Posterior cingulate gyrus (tissue), 11 donors: ENCODE results near the gene GDPD4.

Source experiments
- DNase-seq, 10 donors: peaks; one replicate each; pipeline versions ENCODE4 v3.0.0 to v3.0.0-alpha.2; 2020 to 2021; ENCODE audit warnings: mixed read lengths in 3 of 10
- intact Hi-C: fragments of 100-400 bp; cut with DNase I; formaldehyde crosslinking; loops from one replicate; pipeline ENCODE4 v1.15.1; 2023

Gene GDPD4

DNA sequence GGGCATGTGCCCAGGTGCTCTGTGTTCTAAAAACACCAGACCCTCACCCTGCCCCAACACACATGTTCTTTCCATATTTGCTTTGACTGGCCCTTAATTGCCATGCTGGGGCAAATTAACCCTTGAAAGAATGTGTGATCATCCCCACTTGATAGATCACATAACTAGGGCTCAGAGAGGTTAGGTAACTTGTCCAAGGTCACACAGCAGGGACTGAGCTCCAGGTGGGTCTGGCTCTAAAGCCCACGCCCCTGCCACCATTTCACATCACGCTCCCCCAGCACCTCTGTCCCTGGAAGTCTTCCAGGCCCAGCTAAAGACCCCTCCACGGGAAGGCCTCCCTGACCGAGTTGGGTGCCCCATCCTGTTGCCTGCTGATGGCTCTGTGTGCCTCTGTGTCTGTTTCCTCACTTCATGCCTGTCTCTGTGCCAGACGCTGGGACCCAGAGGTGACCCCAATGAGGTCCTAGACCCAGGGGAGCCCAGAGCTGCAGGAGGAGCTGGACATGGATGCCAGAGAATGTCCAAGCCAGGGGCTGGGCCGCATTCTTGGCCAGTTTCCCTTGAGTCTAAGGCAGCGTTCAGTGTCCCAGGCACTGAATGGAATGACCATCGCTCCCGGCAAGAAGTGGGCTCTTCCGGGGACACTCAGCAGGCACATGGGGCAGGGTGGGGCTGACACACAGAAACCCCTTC lies 93.7 kb downstream of the GDPD4 start:
- DNase-seq, result peak in 1 of 10 donors; percentile 45
- intact Hi-C loops, result no loop called here

DNA sequence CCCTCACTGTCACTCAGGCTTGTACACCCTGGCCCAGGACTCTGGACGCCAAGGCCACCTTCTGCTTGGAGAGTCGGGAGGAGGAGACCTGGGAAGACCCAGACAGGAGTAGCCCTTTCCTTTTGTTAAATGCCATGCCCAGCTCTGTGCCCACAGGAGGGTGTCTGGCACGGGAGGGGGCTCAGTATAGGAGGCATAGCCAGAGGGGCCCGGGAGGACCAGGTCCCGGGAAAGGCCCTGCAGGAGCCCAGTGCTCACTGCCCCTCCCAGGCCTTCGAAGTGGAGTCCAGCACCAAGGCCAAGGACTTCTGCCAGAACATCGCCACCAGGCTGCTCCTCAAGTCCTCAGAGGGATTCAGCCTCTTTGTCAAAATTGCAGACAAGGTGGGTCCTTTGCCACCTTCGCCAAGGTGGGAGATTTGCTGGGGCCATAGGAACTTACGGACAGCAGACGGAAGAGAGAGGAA lies 94.4 kb downstream of the GDPD4 start:
- peak in 1 of 10 donors; percentile 62 for DNase-seq
- intact Hi-C loops, result no loop called here

DNA sequence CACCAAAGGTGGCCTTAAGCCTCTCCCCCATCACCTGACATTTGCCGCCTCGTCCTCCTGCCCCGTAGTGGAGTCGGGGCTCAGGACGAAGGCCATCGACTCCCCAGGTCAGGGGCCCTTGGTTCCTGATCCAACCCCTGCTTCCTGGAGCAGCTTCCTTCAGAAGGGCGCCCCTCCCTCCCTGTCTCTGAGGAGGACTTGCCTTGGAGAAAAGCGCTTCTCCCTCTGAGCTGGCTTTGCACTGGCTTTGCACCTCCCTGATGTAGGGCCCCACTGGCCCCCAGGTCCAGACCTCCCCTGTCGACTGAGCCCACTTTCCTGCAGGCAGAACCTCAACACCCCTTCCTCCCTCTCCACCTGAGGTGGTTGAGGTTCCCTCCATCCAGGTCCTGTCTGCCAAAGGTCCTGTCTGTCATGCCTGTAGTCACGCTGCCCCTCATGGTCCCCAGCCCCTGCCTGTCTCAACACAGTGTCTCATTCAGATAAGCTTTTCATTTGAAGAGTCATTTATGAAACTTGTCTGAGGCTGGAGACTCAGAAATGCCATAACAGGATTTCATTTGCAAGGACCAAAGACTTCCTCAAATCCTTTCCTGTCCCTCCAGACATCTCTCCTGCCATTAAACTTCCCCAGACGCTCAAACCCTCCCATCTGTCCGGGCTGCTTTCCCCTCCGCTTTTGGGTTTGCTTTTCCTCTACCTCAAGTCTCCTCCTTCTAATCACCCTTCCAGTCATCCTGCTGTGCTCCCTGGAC lies 95.0 kb downstream of the GDPD4 start:
- intact Hi-C loops, result no loop called here
- no peak for DNase-seq

DNA sequence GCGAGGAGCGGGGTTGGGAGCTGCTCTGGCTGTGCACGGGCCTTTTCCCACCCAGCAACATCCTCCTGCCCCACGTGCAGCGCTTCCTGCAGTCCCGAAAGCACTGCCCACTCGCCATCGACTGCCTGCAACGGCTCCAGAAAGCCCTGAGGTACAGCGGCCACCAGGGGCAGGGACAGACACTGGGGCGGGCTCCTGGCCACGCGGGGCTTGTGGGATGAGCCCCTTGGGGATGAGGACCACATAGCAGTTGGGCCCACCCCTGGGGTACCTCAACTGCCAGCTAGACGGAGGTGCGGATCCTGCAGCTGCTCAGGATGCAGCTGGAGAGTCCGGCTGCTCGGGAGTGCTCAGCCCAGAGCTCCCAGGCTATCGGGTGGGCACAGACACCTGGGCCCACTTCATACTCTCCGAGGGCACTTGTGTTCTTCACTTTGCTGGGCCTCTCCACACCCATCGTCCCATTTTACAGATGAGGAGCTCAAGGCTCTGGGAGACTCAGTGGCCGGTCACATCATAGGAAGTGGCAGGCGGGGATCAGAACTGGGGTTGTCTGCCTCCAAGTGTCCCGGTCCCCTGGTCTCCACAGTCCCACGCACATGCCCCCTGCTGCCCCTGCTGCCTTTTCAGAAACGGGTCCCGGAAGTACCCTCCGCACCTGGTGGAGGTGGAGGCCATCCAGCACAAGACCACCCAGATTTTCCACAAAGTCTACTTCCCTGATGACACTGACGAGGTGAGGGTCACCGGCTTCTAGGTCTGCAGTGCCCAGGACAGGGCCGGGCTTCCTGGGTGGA lies 95.8 kb downstream of the GDPD4 start:
- intact Hi-C loops, result no loop called here
- peak in 2 of 10 donors; percentile 73 to 75 for DNase-seq

DNA sequence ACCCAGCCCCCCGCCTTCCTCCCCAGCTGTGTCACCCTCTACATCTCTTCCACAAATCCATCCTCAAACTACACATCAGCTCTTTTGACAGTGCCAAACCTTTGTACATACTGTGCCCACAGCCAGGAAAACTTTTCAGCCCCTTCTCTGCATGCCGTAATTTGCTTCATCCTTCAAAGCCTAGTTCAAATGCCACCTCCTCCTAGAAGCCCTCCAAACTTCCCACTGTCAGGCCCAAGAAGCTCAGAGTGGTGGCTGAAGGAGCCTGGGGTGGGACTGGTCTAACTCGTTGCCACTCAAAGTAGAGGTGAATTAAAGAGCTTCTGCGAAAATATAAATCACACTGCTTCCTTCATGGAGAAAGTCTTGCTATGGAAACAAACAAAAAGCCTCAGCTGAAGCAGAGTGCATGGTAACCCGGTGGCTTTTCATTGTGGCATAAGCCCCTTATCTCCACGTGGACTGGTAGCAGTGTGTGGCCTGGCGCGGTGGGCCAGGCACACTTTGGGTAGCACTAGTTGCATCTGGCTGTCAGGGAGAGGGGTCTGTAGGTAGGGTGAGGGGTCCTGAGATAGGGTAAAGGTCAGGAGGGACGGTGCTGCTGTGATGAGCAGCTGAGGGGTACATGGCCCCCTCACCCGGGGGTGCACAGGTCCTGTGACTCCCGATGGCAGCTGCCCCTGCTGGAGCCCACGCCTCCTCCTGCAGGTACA lies 96.6 kb downstream of the GDPD4 start:
- intact Hi-C loops, result no loop called here
- DNase-seq, result peak in 2 of 10 donors; percentile 55 to 67

DNA sequence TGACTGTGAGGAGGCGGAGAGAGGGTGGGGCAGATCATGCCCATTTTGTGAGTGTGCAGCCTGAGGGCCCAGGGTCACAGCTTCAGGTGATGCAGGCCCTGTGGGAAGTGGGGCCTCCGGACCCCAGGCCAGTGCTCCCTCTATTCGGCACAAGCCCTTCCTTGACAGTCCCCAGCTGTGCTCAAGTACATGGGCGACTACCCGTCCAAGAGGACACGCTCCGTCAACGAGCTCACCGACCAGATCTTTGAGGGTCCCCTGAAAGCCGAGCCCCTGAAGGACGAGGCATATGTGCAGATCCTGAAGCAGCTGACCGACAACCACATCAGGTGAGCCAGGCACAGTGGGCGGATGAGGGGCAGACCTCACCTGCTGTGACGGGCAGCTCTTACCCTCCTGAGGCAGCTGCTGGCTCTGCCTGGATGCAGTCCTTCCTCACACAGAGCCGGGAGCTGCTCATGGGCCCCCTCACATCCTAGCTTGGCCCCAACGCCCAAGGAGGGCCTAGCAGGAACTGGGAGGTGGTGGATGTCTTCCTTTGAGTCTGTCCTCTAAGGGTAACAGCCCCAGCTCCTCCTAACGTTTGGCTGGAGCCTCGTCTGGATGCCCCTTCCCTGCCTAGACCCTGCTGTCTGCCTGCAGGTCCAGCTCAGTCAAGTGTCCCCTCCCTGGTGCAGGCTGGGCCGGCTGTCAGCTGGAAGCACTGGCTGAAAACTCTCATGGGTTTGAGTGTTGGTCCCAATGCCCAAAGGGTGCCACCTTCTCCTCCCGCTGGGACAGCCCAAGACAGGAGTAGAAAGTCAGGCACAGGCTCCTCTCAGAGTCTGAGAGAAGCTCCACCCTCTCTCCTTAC lies 97.4 kb downstream of the GDPD4 start:
- peak in 3 of 10 donors; percentile 6 to 78 (median 71) for DNase-seq
- intact Hi-C loops, result no loop called here

DNA sequence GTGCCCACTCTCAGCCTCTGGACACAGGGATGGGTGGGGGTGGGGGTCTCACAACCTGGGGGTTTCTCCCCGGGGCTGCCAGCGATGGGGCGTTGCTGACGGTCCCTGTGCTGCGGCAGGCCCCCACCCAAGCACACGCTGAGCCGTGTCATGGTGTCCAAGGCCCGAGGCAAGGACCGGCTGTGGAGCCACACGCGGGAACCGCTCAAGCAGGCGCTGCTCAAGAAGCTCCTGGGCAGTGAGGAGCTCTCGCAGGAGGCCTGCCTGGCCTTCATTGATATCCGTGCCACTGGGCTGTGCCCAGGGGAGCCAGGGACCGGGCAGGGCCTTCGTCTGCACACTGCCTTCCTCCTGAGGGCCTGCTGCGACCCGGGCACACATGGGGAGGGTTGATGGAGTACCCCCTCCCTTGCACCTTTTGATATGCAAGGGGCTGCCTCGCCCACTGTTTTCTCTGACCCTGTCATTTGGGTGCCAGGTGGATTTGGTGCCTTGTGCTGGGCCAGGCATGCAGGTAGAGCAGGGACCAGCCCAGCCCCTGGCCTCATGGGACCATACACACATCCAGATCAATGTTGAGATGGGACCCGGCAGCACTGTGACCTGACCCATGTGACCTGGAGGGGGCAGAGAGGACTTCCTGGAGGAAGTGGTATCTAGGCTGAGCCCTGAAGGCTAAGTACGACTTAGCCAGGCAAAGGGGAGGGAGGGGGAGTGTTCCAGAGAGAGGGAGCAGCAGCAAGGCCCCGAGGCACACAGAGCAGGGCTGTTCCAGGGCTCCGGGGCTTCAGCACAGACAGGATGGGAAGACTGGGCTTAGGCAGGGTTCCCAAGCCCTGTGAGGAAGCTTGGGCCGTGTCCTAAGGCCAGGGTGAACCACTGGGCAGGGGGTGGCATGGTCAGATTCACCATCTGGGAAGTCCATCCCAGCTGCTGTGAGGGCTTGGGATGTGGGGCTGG lies 98.3 kb downstream of the GDPD4 start:
- intact Hi-C loops, result no loop called here
- DNase-seq, result peak in 3 of 10 donors; percentile 7 to 74 (median 66)

DNA sequence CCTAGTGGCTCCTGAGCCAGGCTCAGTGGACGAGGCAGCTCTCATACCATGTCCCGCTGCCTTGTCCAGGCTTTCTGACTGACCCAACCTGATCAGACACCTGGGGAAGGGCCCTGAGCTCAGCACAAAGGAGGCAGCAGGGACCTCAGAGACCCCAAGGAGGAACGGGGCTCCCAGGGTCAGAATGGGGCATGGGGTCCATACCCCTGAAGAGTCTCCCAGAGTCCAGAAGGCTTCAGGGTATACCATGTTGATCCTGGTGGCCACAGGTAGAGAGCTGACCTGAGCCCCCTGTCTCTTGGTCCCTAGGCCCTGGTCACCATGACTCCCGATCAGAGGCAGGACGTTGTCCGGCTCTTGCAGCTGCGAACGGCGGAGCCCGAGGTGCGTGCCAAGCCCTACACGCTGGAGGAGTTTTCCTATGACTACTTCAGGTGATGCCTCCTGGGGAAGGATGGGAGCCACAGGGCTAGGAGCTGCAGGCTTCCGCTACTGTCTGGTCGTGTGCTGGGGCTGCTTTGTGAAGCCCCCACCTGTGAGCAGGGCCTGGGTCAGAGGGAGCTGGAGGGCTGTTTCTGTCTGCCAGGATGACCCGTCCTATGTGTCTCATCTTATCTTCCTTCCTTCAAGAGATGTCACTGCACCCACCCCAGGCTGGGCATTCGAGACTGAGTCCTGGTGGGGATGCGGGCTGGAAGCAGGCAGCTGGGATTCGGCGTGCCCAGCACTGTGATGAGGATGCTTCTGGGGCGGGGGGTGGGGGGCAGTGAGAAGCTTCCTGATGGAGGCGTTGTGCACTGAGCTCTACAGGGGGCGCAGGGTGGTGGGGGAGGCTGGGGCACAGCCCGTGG lies 99.3 kb downstream of the GDPD4 start:
- intact Hi-C loops, result no loop called here
- peak in 3 of 10 donors; percentile 8 to 70 (median 56) for DNase-seq

DNA sequence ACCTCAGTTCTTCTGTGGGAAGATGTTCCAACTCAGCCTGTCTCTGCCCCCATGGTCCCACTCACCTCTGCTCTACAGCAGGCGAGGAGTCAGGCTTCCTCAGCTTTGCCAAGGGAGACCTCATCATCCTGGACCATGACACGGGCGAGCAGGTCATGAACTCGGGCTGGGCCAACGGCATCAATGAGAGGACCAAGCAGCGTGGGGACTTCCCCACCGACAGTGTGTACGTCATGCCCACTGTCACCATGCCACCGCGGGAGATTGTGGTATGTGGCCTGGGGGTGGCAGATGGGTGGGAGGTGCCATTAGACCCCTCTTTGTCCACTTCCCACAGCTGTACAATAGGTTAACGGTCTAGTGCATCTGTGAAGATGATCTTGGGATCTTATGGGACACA lies 100.1 kb downstream of the GDPD4 start:
- intact Hi-C loops, result no loop called here

DNA sequence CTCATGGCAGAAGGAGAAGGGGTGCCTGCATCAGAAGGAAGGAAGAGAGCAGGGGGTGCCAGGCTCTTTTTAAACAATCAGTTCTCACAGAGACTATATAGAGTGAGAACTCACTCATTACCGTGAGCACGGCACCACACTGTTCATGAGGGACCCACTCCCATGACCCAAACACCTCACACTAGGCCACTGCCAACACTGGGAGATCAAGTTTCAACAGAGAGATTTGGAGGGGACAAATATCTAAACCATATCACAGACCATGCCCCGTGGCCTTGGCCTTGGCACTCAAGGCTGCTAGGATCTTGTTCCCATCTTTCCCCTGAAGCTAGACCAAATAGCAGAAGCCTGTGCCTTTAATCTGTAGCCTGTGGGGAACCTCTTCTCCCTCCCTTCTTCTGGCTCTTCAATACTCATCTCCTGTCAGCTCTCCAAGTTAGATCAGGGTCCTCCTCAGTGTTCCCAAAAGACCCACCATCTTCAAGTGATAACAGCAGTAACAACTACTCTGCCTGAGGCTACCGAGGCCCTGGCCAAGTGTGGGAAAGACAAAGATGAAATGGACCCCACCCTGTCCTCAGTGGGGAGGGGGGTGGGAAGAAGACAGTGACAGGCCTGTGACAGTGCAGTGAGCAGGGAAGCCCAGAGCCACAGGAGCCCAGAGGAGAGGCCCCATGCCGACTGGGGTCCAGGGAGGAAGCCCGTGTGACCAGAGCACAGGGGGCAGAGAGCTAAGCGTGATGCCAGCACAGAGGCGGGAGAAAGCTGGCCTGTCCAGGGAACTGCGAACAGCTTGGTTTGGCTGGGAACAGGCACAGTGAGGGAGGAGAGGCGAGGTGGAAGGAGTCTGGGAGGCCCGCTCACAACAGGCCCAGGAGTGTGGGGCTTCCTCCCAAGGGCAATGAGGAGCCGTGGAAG lies 100.9 kb downstream of the GDPD4 start:
- peak in 4 of 10 donors; percentile 6 to 82 (median 64) for DNase-seq
- intact Hi-C loops, result no loop called here

More for the DNA sequence above, 100.1 kb downstream of the GDPD4 start:
- peak in 4 of 10 donors; percentile 12 to 63 (median 42) for DNase-seq

DNA sequence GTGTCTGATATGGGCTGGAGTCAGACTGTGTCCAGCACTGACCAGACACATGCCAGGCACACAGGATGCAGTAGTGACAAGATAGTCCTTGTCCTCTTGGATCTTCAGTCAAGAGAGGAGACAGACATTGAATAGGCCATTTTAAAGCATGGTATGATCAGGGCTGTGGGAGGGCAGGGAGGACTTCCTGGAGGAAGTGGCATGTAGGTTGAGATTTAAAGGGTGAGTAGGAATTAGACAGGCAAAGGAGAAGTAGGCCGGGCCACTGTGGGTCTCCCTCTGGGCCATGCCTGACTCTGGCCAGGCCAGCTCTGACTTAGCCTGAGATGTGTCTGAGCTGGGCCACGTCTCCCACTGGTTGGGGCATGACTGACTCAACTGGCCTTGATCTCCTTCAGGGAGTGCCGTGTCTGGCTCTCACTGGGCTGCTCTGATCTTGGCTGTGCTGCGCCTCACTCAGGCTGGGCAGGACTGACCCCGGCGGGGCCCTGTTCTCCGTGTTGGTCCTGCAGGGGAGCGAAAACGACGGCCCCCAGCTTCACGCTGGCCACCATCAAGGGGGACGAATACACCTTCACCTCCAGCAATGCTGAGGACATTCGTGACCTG lies 102.2 kb downstream of the GDPD4 start:
- intact Hi-C loops, result no loop called here
- peak in 5 of 10 donors; percentile 2 to 79 (median 47) for DNase-seq

DNA sequence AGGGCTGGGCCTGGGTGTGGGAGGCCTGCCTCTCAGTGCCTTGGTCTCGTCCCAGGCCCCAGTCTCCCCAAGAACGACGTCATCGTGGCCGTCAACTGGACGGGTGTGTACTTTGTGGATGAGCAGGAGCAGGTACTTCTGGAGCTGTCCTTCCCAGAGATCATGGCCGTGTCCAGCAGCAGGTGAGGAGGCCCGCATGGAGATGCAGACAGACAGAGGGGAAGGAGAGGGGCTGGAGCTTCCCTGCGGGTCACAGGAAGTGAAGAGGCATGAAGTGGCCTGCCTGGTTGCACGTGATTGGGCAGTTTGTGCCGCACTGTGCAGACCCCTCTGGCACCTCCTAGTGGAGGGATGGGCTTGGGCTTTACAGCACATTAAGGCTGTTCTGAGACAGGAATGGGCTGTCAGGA lies 103.0 kb downstream of the GDPD4 start:
- intact Hi-C loops, result no loop called here
- peak in 4 of 10 donors; percentile 6 to 52 (median 24) for DNase-seq

DNA sequence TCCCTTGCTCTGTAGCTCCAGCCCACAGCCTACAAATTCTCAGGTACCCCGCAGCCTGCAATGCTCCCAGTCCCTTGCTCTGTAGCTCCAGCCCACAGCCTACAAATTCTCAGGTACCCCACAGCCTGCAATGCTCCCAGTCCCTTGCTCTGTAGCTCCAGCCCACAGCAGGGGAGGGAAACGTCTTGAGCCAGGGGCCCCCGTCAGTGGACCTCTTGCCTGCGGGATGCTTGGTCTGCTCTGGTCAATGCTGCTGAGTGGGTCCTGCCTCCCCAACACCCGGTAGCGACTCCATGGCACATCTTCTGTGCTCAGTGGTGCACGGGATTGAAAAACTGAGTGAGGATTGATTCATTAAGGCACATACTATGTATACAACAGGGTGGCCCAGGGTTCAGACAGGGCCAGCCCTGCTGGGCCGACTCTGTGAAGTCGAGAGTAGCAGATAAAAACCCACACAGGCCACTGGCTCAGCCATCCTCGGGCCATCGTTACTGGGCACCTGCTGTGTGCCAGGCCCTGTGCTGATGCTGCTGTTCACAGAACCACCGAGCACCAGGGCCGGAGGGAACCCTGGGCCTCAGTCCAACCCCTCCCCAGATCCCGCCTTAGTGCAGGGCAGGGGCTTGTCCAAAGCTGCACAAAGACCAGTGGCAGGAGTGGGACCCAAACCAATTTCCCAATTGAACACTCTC lies 103.7 kb downstream of the GDPD4 start:
- peak in 5 of 10 donors; percentile 2 to 56 (median 49) for DNase-seq
- intact Hi-C loops, result loop anchor here (2.0 kb wide), 1 partner anchor 351 kb away; no protein-coding TSS in a partner anchor

DNA sequence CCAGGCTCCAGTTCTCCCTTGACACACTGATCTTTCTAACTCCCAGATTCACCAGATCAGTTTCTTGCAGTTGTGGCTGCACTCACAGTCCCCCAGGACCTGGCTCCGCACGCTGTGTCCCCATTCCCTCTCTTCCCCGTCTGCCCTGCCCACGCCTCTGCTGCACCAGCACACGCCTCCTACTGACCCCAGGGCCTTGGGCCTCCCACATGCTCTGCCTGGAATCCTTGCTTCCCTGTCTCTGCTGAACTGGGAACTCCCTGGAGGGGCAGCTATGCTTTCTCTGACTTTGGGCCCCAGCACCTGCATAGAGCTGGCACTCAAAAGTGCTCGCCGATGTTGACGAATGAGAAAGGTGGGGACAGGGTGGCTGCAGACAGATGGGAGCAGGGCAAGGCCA lies 104.5 kb downstream of the GDPD4 start:
- intact Hi-C loops, result loop anchor here (2.0 kb wide), 1 partner anchor 352 kb away; no protein-coding TSS in a partner anchor
- DNase-seq, result peak in 4 of 10 donors; percentile 1 to 64 (median 54)
